Activated gamma-delta T cell (primary cell): ENCODE measurements around the gene NXPE4.

Source experiments
- DNase-seq: peaks from one replicate; lab custom pipeline; 2025; lab: John Stamatoyannopoulos, UW

NXPE4 gene

GRCh38 chr11:114559425-114560310, 35.9 kb downstream of the NXPE4 start, which contains the start of gene NXPE1:
TSS of gene NXPE1 (minus strand) at chr11:114559881. CDS start at chr11:114551201, 8,680 bp downstream.
- no peak for DNase-seq

GRCh38 chr11:114556135-114556534, 39.5 kb downstream of the NXPE4 start:
- DNase-seq: no peak

GRCh38 chr11:114553642-114554041, 41.9 kb downstream of the NXPE4 start:
- no peak for DNase-seq

GRCh38 chr11:114551060-114551459, 44.5 kb downstream of the NXPE4 start:
- no peak for DNase-seq

- no peak for DNase-seq
Observed at GRCh38 chr11:114525682-114526081, 69.9 kb downstream of the NXPE4 start.

- DNase-seq: no peak
Observed at GRCh38 chr11:114524122-114524521, 71.5 kb downstream of the NXPE4 start.

GRCh38 chr11:114522818-114523217, 72.8 kb downstream of the NXPE4 start:
- no peak for DNase-seq
